ENCODE data around the gene CCDC32. TPM values are rescaled to one million over a fixed set of nuclear protein-coding genes. Genes with fewer than 3 reads are reported as not detected.
"Not testable (repeated sequence)": the region's sequence is repeated elsewhere in the genome, so short reads cannot be mapped to it uniquely, and the experiment has no call there.

The CCDC32 gene, protein sequence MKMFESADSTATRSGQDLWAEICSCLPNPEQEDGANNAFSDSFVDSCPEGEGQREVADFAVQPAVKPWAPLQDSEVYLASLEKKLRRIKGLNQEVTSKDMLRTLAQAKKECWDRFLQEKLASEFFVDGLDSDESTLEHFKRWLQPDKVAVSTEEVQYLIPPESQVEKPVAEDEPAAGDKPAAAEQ
- total RNA-seq, result 21.5 TPM

- peak; percentile 99 for DNase-seq
Measured at GRCh38 chr15:40564591-40565332, at the start of gene CCDC32. Gene CCDC32 (minus strand): TSS chr15:40565042. CDS start chr15:40563015, 2,027 bp downstream.

GRCh38 chr15:40613080-40613479, 48.2 kb upstream of the CCDC32 start:
- DNase-seq, result no peak

DNA sequence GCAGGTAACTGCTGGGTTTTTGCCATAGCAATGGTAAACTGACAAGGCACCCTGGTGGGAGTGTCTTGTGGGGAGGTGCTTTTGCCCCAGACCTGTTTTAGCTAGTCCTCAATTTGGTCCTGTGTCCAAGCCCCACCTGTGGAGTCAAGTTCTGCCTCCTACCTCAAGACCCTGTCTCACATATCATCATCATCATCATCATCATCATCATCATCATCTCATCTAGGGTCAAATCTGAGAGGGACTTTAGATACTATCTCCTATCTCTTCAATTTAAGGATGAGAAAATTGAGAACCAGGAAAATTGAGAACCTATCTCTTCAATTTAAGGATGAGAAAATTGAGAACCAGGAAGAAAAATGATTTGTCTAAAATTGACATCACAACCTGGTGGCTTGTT, 39.1 kb upstream of the CCDC32 start:
- no peak for DNase-seq

GRCh38 chr15:40600956-40601355, 36.1 kb upstream of the CCDC32 start:
- DNase-seq, result no peak

GRCh38 chr15:40598672-40599071, 33.8 kb upstream of the CCDC32 start:
- no peak for DNase-seq

GRCh38 chr15:40598126-40598525, 33.3 kb upstream of the CCDC32 start:
- DNase-seq, result no peak

- no peak for DNase-seq
Measured at GRCh38 chr15:40597024-40597423, 32.2 kb upstream of the CCDC32 start.

DNA sequence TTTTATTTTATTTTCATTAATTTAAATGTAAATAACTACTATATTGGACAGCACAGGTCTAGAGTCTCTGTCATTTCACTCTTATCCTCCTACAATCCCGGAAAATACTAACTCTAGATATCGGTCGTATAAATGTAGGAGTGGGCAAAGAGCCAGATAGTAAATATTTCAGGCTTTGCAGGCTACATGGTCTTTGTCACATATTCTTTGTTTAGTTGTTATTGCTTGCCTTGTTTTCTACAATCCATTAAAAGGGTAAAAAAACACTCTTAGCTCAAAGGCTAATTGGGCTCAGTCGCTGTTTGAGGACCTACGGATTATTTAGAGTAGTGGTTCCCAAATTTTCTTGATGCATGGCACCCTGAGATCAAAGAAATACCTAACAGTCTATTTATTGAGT, 30.9 kb upstream of the CCDC32 start:
- no peak for DNase-seq

DNA sequence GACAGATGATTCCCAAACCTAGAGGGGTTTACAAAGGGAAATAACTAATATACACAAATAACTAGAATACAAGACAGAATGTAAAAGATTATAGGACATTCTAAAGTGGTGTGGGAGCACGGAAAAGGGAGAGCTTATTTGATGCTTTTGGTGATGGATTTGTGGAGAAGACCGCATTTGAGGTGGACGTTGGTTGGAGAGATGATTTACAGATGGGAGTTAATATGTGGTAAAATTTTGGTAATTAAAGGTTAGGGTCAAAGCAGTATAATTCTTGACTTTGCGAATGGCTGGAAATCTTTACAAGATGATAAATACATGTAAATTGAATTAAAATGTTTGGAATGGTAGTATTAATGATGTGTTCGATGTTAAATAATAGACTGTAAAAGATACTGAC, 30.4 kb upstream of the CCDC32 start:
- no peak for DNase-seq

DNA sequence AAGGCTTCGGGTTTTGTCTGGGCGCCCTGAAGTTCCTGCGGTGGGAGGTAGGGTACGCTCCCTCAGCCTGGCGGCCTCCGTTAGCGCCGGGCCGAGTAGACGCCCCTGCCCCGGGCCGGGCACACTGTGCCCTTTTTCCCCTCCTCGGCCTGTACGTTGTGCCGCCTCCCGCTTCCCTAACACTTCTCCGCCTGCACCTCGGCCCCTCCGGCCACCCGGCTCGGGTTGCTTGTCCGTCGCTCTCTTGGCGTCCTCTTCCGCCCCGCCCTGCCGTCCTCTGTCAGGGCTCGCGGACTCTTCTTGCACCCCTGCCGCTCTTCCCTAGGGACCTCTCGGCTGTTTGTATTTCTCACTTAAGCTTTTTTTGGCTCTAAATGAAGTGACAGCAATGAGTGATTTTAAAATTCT, 29.6 kb upstream of the CCDC32 start:
- DNase-seq, result peak; percentile 74

DNA sequence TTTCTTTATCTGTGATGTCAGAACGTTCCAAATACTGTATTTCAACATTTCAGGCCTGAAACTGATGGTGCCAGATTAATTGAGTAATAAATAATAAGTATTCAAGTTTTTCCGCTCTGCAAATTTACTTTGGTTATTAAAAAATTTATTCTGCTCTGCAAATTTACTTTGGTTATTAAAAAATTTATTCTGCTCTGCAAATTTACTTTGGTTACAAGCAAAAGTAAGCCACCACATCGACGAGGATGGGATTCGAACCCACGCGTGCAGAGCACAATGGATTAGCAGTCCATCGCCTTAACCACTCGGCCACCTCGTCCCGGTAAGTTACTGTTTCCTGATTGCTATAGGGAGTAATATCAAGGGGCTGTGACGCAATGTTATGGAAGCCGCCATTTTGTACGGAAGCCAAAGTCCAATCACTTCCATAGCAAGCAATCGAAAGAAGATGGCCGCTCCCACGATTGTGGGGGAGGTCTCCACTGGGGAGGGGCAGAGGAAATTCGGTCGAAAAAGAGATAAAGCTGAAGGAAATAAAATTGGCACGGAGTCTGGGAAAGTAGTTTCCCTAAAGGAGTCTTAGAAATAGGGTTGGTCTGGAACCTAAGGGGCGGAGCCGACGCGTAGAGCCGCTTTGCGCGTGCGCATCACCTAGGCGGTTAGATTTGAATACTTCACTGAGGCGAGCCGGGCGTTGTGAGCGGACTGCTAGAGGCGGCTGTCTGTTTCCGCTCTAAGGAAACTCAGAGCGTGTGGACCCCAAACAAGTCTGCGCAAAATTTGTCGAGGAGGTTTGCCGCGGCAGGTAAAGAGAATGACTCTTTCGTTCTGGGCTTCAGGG, 29.0 kb upstream of the CCDC32 start, which contains the start of gene KNL1:
KNL1 (plus strand) TSS at position 662 of the 841 bp plus-strand sequence. CDS start 8,683 bp downstream, outside the sequence.
- DNase-seq, result peak; percentile 99

GRCh38 chr15:40593165-40593564, 28.3 kb upstream of the CCDC32 start:
- no peak for DNase-seq

GRCh38 chr15:40591389-40591788, 26.5 kb upstream of the CCDC32 start:
- no peak for DNase-seq

GRCh38 chr15:40590667-40591050, 25.8 kb upstream of the CCDC32 start:
- DNase-seq, result no peak

- DNase-seq, result peak; percentile 92
Measured at GRCh38 chr15:40584191-40584590, 19.3 kb upstream of the CCDC32 start.

DNA sequence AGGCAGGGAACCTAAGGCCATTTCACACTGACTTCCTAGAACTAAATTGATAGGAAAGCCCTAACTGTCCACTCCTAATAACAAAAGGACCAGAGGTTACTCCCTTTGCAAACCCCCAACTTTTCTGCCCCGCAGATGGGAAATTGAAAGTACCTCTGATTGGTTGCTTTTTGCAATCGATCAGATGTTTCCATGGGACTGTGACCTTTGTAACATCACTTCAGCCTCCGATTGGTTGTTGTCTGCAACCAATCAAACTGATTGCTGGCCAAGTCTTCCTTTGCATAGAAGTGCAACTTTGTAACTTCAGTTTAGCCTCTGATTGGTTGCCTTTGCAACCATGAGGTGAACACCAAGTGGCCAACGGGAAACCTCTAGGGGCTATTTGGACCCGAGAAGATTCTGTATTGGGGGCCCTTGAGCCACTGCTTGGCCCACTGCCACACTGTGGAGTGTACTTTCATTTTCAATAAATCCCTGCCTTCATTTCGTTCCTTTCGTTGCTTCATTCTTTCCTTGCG, 17.9 kb upstream of the CCDC32 start:
- DNase-seq, result no peak

DNA sequence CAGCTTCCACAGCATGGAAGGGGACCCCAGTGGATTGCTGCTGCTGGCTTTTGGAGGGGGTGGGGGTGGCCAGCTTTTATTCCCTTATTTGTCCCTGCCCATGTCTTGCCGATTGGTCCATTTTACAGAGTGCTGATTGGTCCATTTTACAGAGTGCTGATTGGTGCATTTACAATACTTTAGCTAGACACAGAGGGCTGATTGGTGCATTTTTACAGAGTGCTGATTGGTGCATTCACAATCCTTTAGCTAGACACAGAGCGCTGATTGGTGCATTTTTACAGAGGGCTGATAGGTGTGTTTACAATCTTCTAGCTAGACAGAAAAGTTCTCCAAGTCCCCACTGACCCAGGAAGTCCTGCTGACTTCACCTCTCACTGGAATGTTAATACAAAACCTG, 17.0 kb upstream of the CCDC32 start:
- DNase-seq, result not testable (repeated sequence)

GRCh38 chr15:40578892-40579291, 14.1 kb upstream of the CCDC32 start:
- no peak for DNase-seq

GRCh38 chr15:40576914-40577313, 12.1 kb upstream of the CCDC32 start:
- not testable (repeated sequence) for DNase-seq

DNA sequence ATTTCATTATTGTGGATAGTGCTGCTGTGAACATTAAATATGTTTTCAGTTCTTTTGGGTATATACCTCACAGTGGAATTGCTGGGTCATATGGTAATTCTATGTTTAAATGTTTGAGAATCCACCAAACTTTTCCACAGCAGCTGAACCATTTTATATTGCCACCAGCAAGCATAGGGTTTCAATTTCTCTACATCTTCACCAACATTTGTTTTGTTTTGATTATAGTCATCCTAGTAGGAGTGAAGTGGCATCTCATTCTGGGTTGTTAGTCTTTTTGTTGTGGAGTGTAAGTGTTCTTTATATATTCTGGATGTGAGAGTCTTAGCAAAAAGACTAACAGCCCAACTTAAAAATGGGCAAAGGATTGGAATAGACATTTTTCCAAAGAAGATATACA, 10.3 kb upstream of the CCDC32 start:
- no peak for DNase-seq

DNA sequence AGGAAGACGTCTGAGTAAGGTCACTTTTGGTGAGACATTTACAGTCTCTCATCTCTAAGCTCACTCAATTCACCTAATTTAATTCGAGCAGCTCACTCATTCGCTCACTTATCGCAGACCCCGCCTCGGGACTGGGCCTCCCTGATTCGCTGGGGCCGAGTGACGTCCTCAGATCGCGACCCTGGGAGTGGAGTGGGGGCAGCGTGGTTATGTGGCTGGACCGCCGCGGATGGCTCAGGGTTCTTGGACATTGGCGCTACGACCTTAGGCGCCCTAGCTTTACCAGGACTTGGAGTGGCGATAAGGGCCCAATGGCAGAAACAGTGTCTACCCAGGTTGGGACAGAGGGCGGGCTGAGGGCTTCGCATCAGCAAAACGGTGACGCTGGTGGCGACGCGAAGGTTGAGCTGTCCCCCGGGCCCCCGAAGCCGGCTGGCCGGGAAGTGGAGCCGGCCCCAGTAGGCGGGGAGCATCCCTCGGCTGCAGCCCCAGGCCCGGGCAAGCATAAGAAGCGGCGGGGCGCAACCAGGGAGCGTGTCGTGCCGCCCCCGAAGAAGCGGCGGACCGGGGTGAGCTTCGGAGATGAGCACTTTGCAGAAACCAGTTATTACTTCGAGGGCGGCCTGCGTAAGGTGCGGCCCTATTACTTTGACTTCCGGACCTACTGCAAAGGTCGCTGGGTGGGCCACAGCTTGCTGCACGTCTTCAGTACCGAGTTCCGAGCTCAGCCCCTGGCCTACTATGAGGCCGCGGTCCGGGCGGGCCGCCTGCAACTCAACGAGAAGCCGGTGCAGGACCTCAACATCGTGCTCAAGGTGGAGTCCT, 4.5 kb upstream of the CCDC32 start, which contains the start of gene RPUSD2:
RPUSD2 (plus strand) TSS at position 171 of the 825 bp plus-strand sequence; CDS start at position 210, 39 bp downstream.
- peak; percentile 97 for DNase-seq

GRCh38 chr15:40567111-40567510, 2.3 kb upstream of the CCDC32 start:
- DNase-seq, result no peak
